ENCODE results near the gene NPR2.

The NPR2 gene

DNA sequence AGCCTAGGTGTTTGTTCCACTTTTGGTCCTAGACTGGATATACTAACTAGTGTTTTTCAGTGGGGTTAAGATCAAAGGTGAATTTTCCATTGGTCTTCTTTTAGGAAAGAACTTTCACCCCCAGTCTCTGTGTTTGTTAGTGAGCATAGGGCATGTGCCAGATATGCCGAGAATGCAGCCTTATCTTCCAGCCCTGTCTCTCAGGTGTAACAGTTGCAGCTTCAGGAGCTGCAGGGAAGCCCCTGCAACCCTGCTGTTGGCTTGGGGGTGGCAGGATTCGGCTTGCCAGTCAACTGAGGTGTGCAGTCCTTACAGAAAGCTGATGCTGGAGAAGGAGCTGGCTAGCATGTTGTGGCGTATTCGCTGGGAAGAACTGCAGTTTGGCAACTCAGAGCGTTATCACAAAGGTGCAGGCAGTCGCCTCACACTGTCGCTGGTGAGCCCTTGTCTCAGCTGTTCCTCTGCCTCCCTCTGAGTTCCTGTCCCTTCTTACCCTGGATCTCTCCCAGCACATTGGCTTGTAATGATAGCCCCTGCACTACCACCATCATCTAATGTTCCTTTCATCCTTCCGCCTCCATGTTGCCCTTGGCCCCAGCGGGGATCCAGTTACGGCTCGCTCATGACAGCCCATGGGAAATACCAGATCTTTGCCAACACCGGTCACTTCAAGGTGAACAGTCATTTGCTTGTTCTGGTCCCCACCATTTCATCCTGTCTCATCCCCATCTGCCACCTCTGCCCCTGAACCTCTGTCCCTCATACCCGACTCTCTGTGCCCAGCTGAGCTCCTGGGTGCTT, 10.1 kb downstream of the NPR2 start:
- no peak for DNase-seq

GRCh38 chr9:35806101-35806500, 14.7 kb downstream of the NPR2 start:
- DNase-seq: no peak

GRCh38 chr9:35808433-35808832, 17.0 kb downstream of the NPR2 start:
- DNase-seq: no peak

DNA sequence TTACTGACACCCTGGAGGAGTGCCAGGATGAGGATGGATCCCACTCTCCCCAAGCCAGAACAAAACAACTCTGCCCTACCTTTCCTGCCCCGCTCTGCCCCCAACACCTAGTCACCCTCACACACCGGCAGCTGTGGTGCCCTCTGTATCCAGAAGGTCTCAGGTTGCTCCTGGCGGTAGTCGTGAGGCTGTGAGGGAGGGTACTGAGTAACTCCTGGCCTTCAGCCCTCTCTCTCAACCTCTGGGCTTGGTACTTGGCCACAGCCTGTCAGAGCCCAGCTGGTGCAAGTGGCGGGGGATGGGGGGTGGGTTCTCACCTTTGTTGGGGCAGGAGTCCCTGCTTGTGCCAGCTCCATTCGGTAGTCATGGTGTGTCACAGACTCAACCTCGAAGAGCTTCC, 18.7 kb downstream of the NPR2 start:
- DNase-seq: no peak

DNA sequence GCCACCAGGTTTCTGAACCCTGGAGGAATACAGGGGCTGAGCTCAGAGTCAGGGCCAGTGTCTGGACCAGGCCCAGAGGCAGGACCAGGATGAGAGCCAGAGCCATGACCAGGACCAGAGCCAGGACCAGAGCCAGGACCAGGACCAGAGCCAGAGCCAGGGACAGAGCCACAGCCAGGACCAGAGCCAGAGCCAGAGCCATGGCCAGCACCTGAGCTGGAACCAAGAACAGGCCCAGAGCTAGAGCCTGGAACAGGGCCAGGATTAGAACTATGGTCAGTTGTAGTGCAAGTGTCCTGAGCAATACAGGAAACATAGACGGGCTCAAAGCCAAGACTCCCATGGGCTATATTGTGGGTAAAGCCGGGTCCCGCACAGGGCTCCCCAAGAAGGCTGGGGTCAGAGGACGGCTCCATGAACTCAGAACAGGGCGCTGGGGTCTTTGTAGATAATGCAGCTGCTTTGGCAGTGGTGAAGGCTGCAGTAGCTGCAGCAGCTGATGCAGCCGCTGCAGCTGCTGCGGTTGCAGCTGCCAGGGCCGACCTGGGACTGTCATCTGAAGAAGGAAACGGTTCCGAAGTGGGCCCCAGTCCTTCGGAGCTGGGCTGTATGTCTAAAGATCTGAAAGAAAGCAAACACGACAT, 20.1 kb downstream of the NPR2 start:
- DNase-seq: no peak

- peak; percentile 90 to 91 for DNase-seq
Observed at GRCh38 chr9:35812025-35812602, 20.7 kb downstream of the NPR2 start, which contains the start of gene SPAG8. SPAG8 (minus strand) TSS chr9:35812262; CDS start chr9:35812147, 115 bp downstream.

- no peak for DNase-seq
Observed at GRCh38 chr9:35813434-35814105, 22.2 kb downstream of the NPR2 start.

DNA sequence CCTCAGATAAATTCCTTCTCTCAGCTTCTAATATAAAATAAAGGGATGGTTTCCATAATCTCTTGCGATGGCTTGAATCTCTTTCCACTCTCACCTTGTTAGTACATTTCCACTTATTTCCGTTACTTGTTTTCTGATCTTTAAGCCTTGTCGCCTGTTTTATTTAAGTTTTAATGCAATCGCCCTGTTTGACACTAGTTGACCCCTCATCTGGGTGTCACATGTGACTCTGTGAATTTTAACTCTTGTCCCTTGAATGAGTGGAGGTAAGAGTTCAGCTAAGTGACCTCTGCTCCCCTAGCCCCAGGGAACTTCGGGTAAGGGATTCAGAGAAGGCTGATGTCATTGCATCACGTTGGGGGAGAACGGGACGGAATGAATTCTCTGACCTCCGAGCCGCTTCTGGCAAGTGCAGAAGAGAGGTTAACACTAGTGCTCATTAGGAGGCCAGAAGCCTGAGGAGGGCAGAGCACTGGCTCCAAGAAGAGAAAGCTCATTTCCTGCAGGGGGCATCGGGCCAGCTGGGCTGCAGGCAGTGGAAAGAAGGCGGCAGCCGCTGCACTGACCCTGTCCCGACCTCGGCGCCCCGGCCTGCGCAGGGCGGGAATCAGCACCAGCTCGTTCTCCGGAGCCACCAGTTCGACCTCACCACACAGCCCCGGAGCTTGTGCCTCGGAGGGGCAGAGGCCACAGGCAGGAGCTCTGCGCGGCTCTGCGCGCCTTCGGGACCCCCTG, 22.9 kb downstream of the NPR2 start:
- DNase-seq: no peak

- DNase-seq: peak; percentile 97 to 98
Observed at GRCh38 chr9:35814841-35815543, 23.6 kb downstream of the NPR2 start, which contains the start of gene HINT2. HINT2 (minus strand) TSS chr9:35815042; CDS start chr9:35814979, 63 bp downstream.

DNA sequence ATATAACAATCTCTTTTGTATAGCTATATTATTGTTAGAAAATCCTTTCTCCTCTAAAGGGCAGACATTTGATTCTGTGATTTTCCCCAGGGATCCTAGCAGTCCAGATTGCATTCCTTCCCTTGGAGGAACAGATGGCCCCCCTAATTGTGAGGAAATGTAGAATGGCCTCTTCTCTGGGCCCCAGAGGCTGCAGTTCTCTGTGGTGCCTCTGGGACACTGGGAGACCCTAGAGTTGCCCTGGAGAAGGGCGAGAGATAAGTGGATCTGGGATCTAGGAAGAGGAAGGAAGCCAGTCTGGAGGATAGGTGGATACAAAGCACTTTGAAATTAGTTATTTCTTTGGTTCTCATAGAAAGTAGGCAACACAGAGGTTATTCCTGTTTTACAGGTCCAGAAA, 25.3 kb downstream of the NPR2 start:
- no peak for DNase-seq

DNA sequence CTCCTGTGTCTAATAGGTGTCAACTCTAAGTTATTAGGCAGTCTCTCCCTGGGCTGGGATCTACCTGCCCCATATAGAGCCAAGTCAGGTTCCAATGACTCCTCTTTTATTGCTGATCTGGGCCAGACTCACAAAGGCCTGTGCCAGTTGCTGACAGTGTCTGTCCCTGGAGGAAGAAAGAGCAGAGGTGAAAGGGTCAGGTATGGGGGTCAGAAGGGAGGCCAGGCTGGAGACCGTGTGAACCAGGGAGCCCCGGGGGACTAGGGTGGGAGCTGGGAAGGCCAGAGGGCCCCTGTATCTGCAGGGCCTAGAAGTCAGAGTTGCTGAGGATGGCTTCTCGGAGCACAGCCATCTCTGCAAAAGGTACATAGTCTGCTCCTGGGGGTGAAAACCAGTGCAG, 26.9 kb downstream of the NPR2 start:
- DNase-seq: no peak

GRCh38 chr9:35820076-35820475, 28.7 kb downstream of the NPR2 start:
- no peak for DNase-seq

DNA sequence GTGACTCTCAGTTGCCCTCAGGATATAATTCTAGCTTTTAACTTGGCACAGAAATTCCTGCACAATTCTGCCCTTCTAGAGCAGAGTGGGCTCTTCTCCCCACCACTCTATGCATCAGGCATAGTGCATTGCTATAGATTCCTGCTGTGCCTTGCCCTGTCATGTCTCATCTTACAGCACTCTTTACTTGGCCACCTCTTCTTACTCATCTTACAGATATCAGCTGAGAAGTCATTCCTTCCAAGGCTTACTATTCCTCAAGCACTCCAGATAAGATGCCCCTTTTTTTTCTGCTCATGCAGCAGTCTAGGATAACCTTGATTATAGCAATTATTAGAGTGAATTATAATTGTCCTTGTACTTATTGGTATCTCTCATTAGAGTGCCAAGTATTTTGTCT, 31.5 kb downstream of the NPR2 start:
- DNase-seq: no peak

- no peak for DNase-seq
Observed at GRCh38 chr9:35826071-35826701, 34.8 kb downstream of the NPR2 start.

DNA sequence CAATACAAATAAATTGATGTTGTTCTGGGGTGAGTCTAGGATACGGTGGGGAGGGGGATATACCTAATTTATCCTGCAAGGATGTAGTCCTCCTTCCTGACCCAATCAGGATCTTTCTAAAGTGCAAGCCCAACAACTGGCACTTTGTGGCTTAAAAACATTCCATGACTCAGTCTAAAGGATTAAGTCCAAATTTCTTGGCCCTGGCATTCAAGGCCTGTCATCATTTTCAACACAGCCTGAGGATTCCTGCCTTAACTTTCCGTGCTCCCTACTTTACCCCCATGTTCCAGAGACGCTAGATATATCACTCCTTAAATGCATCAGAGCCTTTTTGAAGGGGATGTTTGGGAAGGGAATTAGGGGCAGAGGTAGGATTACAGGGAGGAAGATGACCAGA, 36.1 kb downstream of the NPR2 start:
- no peak for DNase-seq

- no peak for DNase-seq
Observed at GRCh38 chr9:35828716-35829083, 37.3 kb downstream of the NPR2 start, which contains the start of gene FAM221B. FAM221B (minus strand) TSS chr9:35828732; CDS start chr9:35826161, 2,571 bp downstream.

GRCh38 chr9:35829084-35829763, 37.8 kb downstream of the NPR2 start, which contains the start of gene TMEM8B:
TMEM8B (plus strand) TSS chr9:35829228; CDS start chr9:35829448, 220 bp downstream.
- peak; percentile 94 to 95 for DNase-seq

GRCh38 chr9:35829764-35830096, 38.3 kb downstream of the NPR2 start:
- DNase-seq: no peak

- no peak for DNase-seq
Observed at GRCh38 chr9:35831040-35831439, 39.6 kb downstream of the NPR2 start.

DNA sequence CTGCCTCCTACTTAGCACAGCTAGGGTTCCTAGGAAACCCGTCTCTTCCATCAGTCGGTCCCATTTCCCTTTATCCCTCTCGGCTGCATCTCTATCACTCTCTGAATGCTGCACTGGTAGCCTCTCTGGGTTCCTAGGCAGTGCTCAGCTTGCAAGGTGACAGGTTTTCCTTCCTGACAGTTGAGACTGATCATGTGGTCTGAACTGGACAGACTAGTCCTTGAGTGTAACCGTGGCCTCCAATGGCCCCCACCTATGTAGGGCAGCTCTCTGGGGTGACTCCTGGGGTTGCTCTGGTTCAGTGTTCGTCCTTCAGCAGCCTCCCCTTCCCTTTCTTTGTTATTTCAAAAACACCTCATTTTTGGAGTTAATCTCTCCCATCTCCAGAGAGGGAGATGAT, 41.4 kb downstream of the NPR2 start:
- no peak for DNase-seq
